Fibroblast of villous mesenchyme (primary cell): ENCODE measurements around the gene EEF1A1. TPM values are rescaled to one million over a fixed set of nuclear protein-coding genes. Genes with fewer than 3 reads are reported as not detected.

ENCODE experiments used
- DNase-seq: peaks from one replicate; pipeline ENCODE4 v3.0.0-alpha.2; 2010; ENCODE audit warnings: low read depth
- H3K4me3 ChIP-seq: 2 replicates; pipeline ENCODE4 v1.5.1; 2011; ENCODE audit warnings: low read depth, mild to moderate bottlenecking, low read length
- CTCF ChIP-seq: IDR thresholded peaks from 2 replicates; pipeline ENCODE4 v1.5.1; 2012; ENCODE audit warnings: low read depth, mild to moderate bottlenecking, low read length; ENCODE audit not compliant: insufficient read depth
- total RNA-seq: library from RNA; depleted of rRNA; stranded (reverse); fragments of >200 nt; gene quantifications from 2 replicates; pipeline ENCODE4 v1.2.3, GENCODE V29; 2012

Gene EEF1A1
- total RNA-seq, 1 donor = 18,582 TPM

GRCh38 chr6:73491377-73491776 is 29.5 kb downstream of the EEF1A1 start:
- DNase-seq = no peak
- no peak overlapping the region for H3K4me3 ChIP-seq
- no peak for TF ChIP-seq CTCF

- DNase-seq = no peak
Observed at GRCh38 chr6:73487473-73487872, 33.4 kb downstream of the EEF1A1 start.

GRCh38 chr6:73484438-73484837 is 36.4 kb downstream of the EEF1A1 start:
- no peak for DNase-seq
- no peak for TF ChIP-seq CTCF

More at GRCh38 chr6:73487473-73487872, 33.4 kb downstream of the EEF1A1 start:
- TF ChIP-seq CTCF = no peak
- H3K4me3 ChIP-seq = no peak overlapping the region

GRCh38 chr6:73481969-73482368 is 38.9 kb downstream of the EEF1A1 start:
- TF ChIP-seq CTCF = no peak
- H3K4me3 ChIP-seq = no peak overlapping the region
- no peak for DNase-seq

More at GRCh38 chr6:73484438-73484837, 36.4 kb downstream of the EEF1A1 start:
- no peak overlapping the region for H3K4me3 ChIP-seq

GRCh38 chr6:73477407-73477806 is 43.4 kb downstream of the EEF1A1 start:
- no peak for DNase-seq
- H3K4me3 ChIP-seq = no peak overlapping the region
- no peak for TF ChIP-seq CTCF

GRCh38 chr6:73476723-73477122 is 44.1 kb downstream of the EEF1A1 start:
- no peak for DNase-seq
- no peak overlapping the region for H3K4me3 ChIP-seq
- no peak for TF ChIP-seq CTCF

- H3K4me3 ChIP-seq = no peak overlapping the region
- no peak for TF ChIP-seq CTCF
- no peak for DNase-seq
Observed at GRCh38 chr6:73471686-73472290, 49.0 kb downstream of the EEF1A1 start.
